ENCODE results near the gene ADIPOR2. TPM values are rescaled to one million over a fixed set of nuclear protein-coding genes. Genes with fewer than 3 reads are reported as not detected.

ADIPOR2 gene
- polyA plus RNA-seq, 1 experiment, result 17.5 TPM

- peaks cover 2% of the 10 kb centered on the region; the same call in 1 of the 2 replicates for H3K27me3 ChIP-seq (ENCODE audit: control insufficient read depth, insufficient read depth, low read length)
- no peak for DNase-seq (ENCODE audit: low read depth)
- no peak overlapping the region for H3K4me3 ChIP-seq (ENCODE audit: low read depth, low read length)
- TF ChIP-seq, protein P1, sequence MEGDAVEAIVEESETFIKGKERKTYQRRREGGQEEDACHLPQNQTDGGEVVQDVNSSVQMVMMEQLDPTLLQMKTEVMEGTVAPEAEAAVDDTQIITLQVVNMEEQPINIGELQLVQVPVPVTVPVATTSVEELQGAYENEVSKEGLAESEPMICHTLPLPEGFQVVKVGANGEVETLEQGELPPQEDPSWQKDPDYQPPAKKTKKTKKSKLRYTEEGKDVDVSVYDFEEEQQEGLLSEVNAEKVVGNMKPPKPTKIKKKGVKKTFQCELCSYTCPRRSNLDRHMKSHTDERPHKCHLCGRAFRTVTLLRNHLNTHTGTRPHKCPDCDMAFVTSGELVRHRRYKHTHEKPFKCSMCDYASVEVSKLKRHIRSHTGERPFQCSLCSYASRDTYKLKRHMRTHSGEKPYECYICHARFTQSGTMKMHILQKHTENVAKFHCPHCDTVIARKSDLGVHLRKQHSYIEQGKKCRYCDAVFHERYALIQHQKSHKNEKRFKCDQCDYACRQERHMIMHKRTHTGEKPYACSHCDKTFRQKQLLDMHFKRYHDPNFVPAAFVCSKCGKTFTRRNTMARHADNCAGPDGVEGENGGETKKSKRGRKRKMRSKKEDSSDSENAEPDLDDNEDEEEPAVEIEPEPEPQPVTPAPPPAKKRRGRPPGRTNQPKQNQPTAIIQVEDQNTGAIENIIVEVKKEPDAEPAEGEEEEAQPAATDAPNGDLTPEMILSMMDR (IDR thresholded peaks at IDR 0.05; ENCODE audit: insufficient read depth, low read depth, low read length), result no peak
- POLR2A ChIA-PET, result no interaction called here
- CTCF ChIA-PET, result no interaction called here
- no peaks in the 10 kb centered on the region for H3K36me3 ChIP-seq (ENCODE audit: control insufficient read depth, insufficient read depth, low read length)
These were observed 115.6 kb downstream of the ADIPOR2 start for GRCh38 chr12:1806301-1807086.

- Histone ChIP-seq H3K4me3 (ENCODE audit: low read depth, low read length) (no peak overlapping the region), H3K36me3 (ENCODE audit: control insufficient read depth, insufficient read depth, low read length) (no peaks in the 10 kb centered on the region), H3K27me3 (ENCODE audit: control insufficient read depth, insufficient read depth, low read length) (peaks cover 7% of the 10 kb centered on the region; the same call in 1 of the 2 replicates)
- ChIA-PET POLR2A (no interaction called here), CTCF (interaction anchor here (1.4 kb wide), 1 partner anchor 133 kb away, joined by 3 read pairs; no protein-coding TSS in a partner anchor)
- TF ChIP-seq, protein P1 (IDR thresholded peaks at IDR 0.05; ENCODE audit: insufficient read depth, low read depth, low read length), result no peak
- no peak for DNase-seq (ENCODE audit: low read depth)
These were observed 116.4 kb downstream of the ADIPOR2 start for GRCh38 chr12:1807087-1807860.

DNA sequence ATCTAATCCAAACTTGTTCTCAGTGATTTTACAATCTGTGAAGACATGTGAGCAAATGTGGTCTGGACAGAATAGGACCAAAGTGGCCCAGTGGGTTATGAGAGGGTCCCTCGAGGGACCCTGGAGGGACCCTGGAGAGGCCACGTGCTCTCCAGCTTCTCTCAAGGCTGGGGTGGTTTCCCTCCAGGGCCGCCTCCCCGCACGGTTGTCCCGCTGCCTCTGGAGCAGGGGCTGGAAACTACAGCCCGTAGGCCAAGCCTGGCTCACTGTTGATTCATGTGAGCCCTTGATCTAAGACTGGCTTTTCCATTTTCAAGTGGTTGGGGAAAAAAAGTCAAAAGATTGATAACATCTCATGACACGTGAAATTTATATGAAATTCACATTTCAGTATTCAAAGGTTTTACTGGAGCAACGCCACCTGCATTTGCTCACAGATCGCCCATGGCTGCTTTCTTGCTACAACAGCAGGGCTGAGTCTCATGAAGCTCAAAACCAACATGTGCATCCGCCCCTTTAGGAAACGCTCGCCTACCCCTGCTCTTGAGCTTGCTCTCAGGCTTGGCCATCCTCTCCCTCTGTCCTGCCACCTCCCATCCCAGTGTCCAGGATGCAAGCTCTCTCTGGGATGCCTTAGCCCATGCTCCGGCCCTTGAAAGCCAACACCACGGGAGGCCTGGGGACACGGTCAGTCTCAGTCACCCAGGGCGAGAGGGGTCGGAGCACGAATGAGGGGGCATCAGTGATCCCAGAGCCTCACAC lies 117.3 kb downstream of the ADIPOR2 start:
- DNase-seq (ENCODE audit: low read depth), result no peak
- H3K4me3 ChIP-seq (ENCODE audit: low read depth, low read length), result no peak overlapping the region
- TF ChIP-seq, protein P1 (IDR thresholded peaks at IDR 0.05; ENCODE audit: insufficient read depth, low read depth, low read length), result no peak
- POLR2A ChIA-PET, result no interaction called here
- CTCF ChIA-PET, result interaction anchor here (1.4 kb wide), 1 partner anchor 132 kb away, joined by 3 read pairs; no protein-coding TSS in a partner anchor
- peaks cover 7% of the 10 kb centered on the region for H3K27me3 ChIP-seq (ENCODE audit: control insufficient read depth, insufficient read depth, low read length)
- H3K36me3 ChIP-seq (ENCODE audit: control insufficient read depth, insufficient read depth, low read length), result no peaks in the 10 kb centered on the region

GRCh38 chr12:1808798-1809480 lies 118.1 kb downstream of the ADIPOR2 start:
- Histone ChIP-seq H3K27me3 (ENCODE audit: control insufficient read depth, insufficient read depth, low read length) (peaks cover 4% of the 10 kb centered on the region), H3K36me3 (ENCODE audit: control insufficient read depth, insufficient read depth, low read length) (no peaks in the 10 kb centered on the region), H3K4me3 (ENCODE audit: low read depth, low read length) (no peak overlapping the region)
- TF ChIP-seq, protein P1 (IDR thresholded peaks at IDR 0.05; ENCODE audit: insufficient read depth, low read depth, low read length), result no peak
- ChIA-PET POLR2A (no interaction called here), CTCF (interaction anchor here (1.4 kb wide), 1 partner anchor 131 kb away, joined by 3 read pairs; no protein-coding TSS in a partner anchor)
- no peak for DNase-seq (ENCODE audit: low read depth)
